ENCODE data around the gene TRMT1.
A peak's percentile ranks its signal among the peaks of the same experiment; 100 is the strongest.

GRCh38 chr19:13100031-13100588, 16.4 kb downstream of the TRMT1 start:
- TF ChIP-seq REST (IDR thresholded peaks at IDR 0.05; ENCODE audit: insufficient replicate concordance, low read depth) (no peak), CTCF (IDR thresholded peaks at IDR 0.05; ENCODE audit: insufficient read depth, low read length) (no peak), GABPA (IDR thresholded peaks at IDR 0.05; ENCODE audit: low read depth) (no peak), POLR2AphosphoS5 (IDR thresholded peaks at IDR 0.05; ENCODE audit: low read depth) (peak; percentile 99)

Data from HL-60 (cell line).